RWPE2 (cell line): ENCODE measurements around the gene LRRC27.

Experiments used
- ATAC-seq: fragments of 200-7000 bp; cut with Tn5 transposase; 3 replicates; pipeline ENCODE4 v1.9.1; 2021; ENCODE audit warnings: low read depth
- DNase-seq: peaks from one replicate; pipeline ENCODE4 v3.0.0-alpha.2; 2020; ENCODE audit warnings: low spot score
- H3K27ac ChIP-seq: fragments of 450-650 bp; 2 replicates; pipeline ENCODE4 v1.5.1; 2017; ENCODE audit warnings: mild to moderate bottlenecking; ENCODE audit not compliant: poor library complexity, severe bottlenecking
- H3K27me3 ChIP-seq: fragments of 250-450 bp; sonication (Bioruptor Pico); 2 replicates; pipeline ENCODE4 v1.5.1; 2021; ENCODE audit warnings: mild to moderate bottlenecking, moderate library complexity; ENCODE audit not compliant: insufficient read depth, poor library complexity, severe bottlenecking
- H3K36me3 ChIP-seq: fragments of 250-450 bp; sonication (Bioruptor Pico); 2 replicates; pipeline ENCODE4 v1.5.1; 2020; ENCODE audit warnings: low read depth, mild to moderate bottlenecking, moderate library complexity
- H3K4me1 ChIP-seq: fragments of 250-450 bp; sonication (Bioruptor Pico); 2 replicates; pipeline ENCODE4 v1.5.1; 2021; ENCODE audit warnings: mild to moderate bottlenecking, moderate library complexity; ENCODE audit not compliant: insufficient read depth, poor library complexity, severe bottlenecking
- H3K4me3 ChIP-seq: fragments of 250-450 bp; sonication (Bioruptor Pico); 2 replicates; pipeline ENCODE4 v1.5.1; 2021; ENCODE audit warnings: mild to moderate bottlenecking, moderate library complexity; ENCODE audit not compliant: severe bottlenecking
- H3K9me3 ChIP-seq: fragments of 250-450 bp; sonication (Bioruptor Pico); 2 replicates; pipeline ENCODE4 v1.5.1; 2021; ENCODE audit warnings: mild to moderate bottlenecking, moderate library complexity; ENCODE audit not compliant: severe bottlenecking
- CTCF ChIP-seq: fragments of 450-650 bp; IDR thresholded peaks from one replicate; pipeline ENCODE4 v1.5.1; 2017; ENCODE audit warnings: mild to moderate bottlenecking, moderate library complexity; ENCODE audit not compliant: poor library complexity, severe bottlenecking

LRRC27 gene

GRCh38 chr10:132416566-132417256, 84.7 kb downstream of the LRRC27 start:
- H3K4me3 ChIP-seq, result no peak overlapping the region
- no peak overlapping the region for H3K27ac ChIP-seq
- TF ChIP-seq CTCF, result no peak
- H3K36me3 ChIP-seq, result peaks cover 13% of the 10 kb centered on the region; the same call in 1 of the 2 replicates
- no peaks in the 10 kb centered on the region for H3K27me3 ChIP-seq
- peaks cover 40% of the 10 kb centered on the region for H3K4me1 ChIP-seq
- ATAC-seq (no peak), DNase-seq (no peak)
- no peaks in the 10 kb centered on the region for H3K9me3 ChIP-seq

GRCh38 chr10:132417257-132417910, 85.4 kb downstream of the LRRC27 start:
- no peak for ATAC-seq
- no peak overlapping the region for H3K4me3 ChIP-seq
- H3K27ac ChIP-seq, result peak overlapping the region; percentile 62

GRCh38 chr10:132417957-132418441, 86.0 kb downstream of the LRRC27 start:
- TF ChIP-seq CTCF, result no peak
- peaks cover 8% of the 10 kb centered on the region; the same call in 1 of the 2 replicates for H3K36me3 ChIP-seq
- no peak for DNase-seq
- H3K4me3 ChIP-seq, result no peak overlapping the region
- ATAC-seq, result no peak
- H3K27me3 ChIP-seq, result no peaks in the 10 kb centered on the region
- H3K4me1 ChIP-seq, result peaks cover 30% of the 10 kb centered on the region
- H3K27ac ChIP-seq, result peak overlapping the region; percentile 62
- H3K9me3 ChIP-seq, result no peaks in the 10 kb centered on the region

More at GRCh38 chr10:132417257-132417910, 85.4 kb downstream of the LRRC27 start:
- H3K9me3 ChIP-seq, result no peaks in the 10 kb centered on the region
- peaks cover 36% of the 10 kb centered on the region for H3K4me1 ChIP-seq
- DNase-seq, result no peak
- H3K27me3 ChIP-seq, result no peaks in the 10 kb centered on the region
- no peak for TF ChIP-seq CTCF
- peaks cover 13% of the 10 kb centered on the region; the same call in 1 of the 2 replicates for H3K36me3 ChIP-seq

GRCh38 chr10:132418527-132419416, 86.8 kb downstream of the LRRC27 start:
- peaks cover 22% of the 10 kb centered on the region for H3K4me1 ChIP-seq
- H3K4me3 ChIP-seq, result no peak overlapping the region
- no peaks in the 10 kb centered on the region for H3K27me3 ChIP-seq
- TF ChIP-seq CTCF, result no peak
- peaks cover 7% of the 10 kb centered on the region; the same call in 1 of the 2 replicates for H3K36me3 ChIP-seq
- peak overlapping the region; percentile 62 for H3K27ac ChIP-seq
- DNase-seq, result no peak
- peak; percentile 59 for ATAC-seq
- H3K9me3 ChIP-seq, result no peaks in the 10 kb centered on the region
